ENCODE measurements around the gene SENP5.

The SENP5 gene

GRCh38 chr3:196947136-196947859 lies 79.6 kb downstream of the SENP5 start:
- peak; percentile 32 for DNase-seq (ENCODE audit: low read depth)
- no peak overlapping the region for H3K4me3 ChIP-seq (ENCODE audit: low read depth, low read length)
- TF ChIP-seq, protein P1, sequence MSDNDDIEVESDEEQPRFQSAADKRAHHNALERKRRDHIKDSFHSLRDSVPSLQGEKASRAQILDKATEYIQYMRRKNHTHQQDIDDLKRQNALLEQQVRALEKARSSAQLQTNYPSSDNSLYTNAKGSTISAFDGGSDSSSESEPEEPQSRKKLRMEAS (IDR thresholded peaks at IDR 0.05; ENCODE audit: low read depth, low read length) = no peak
- TF ChIP-seq, protein P2, sequence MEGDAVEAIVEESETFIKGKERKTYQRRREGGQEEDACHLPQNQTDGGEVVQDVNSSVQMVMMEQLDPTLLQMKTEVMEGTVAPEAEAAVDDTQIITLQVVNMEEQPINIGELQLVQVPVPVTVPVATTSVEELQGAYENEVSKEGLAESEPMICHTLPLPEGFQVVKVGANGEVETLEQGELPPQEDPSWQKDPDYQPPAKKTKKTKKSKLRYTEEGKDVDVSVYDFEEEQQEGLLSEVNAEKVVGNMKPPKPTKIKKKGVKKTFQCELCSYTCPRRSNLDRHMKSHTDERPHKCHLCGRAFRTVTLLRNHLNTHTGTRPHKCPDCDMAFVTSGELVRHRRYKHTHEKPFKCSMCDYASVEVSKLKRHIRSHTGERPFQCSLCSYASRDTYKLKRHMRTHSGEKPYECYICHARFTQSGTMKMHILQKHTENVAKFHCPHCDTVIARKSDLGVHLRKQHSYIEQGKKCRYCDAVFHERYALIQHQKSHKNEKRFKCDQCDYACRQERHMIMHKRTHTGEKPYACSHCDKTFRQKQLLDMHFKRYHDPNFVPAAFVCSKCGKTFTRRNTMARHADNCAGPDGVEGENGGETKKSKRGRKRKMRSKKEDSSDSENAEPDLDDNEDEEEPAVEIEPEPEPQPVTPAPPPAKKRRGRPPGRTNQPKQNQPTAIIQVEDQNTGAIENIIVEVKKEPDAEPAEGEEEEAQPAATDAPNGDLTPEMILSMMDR (IDR thresholded peaks at IDR 0.05; ENCODE audit: low read depth, low read length) = peak; percentile 21
- TF ChIP-seq MYC (IDR thresholded peaks at IDR 0.05; ENCODE audit: low read depth, low read length) = no peak

DNA sequence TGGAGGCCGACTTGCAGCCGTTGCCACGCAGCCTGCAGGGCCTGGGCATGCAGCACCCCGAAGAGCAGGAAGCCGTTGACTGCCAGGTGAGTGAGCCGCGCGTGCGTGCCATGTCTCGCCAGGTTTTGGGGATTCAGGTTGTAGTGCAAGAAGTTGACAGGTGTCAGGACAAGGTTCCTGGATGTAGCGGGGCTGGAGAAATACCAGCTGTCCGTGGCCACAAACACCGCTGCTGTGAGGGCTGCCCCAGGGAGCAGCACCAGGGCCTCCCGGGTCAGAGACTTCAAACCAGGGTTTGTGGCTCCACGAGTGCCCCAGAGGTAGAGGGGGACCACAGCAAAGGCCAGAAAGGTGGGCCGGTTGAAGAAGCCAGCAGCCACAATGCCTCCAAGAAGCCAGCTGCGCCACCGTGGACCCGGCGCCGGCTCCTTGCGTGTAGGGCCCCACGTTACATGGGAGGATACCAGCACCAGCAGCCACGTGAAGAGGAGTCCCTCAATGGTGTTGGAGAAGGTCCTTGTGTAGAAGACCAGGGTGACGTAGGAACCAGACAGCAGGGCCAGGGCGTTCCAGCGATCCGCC lies 80.2 kb downstream of the SENP5 start:
- no peak for DNase-seq (ENCODE audit: low read depth)
- no peak for TF ChIP-seq MYC (IDR thresholded peaks at IDR 0.05; ENCODE audit: low read depth, low read length)
- TF ChIP-seq, protein P1 (IDR thresholded peaks at IDR 0.05; ENCODE audit: low read depth, low read length) = no peak
- no peak for TF ChIP-seq POLR2A (IDR thresholded peaks at IDR 0.05; ENCODE audit: extremely low read depth, insufficient read length)
- TF ChIP-seq, protein P2 (IDR thresholded peaks at IDR 0.05; ENCODE audit: low read depth, low read length) = no peak
- H3K4me3 ChIP-seq (ENCODE audit: low read depth, low read length) = no peak overlapping the region

DNA sequence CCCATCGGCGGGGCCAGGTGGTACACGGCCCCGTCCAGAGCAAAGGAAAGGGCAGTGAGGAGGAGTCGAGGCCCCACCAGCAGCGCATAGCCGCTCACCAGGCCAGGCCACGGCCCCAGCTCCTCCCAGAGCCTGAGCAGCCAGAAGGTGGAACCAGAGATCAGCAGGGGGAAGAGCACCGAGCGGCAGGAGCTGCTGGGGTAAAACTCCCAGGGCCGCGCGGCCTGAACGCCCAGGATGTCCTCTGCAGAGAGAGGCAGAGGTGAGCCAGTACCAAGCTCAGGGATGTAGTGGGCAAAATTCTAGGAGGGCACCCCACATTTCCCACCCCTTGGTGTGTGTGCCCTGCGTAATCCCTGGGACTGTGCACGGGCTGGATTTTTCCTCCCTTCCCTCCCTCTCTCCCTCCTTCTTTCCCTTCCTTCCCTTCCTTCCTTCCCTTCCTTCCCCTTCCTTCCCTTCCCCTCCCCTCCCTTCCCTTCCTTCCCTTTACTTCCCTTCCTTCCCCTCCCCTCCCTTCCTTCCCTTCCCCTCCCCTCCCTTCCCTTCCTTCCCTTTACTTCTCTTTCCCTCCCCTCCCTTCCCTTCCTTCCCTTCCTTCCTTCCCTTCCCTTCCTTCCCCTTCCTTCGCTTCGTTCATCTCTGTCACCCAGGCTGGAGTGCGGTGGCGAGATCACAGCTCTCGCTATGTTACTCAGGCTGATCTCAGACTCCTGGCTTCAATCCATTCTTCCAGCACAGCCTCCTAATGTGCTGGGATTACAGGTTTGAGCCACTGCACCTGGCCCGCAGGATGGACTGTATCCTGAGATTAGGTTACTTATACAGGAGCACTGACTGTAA lies 80.9 kb downstream of the SENP5 start:
- H3K4me3 ChIP-seq (ENCODE audit: low read depth, low read length) = no peak overlapping the region
- TF ChIP-seq POLR2A (IDR thresholded peaks at IDR 0.05; ENCODE audit: extremely low read depth, insufficient read length) (no peak), MYC (IDR thresholded peaks at IDR 0.05; ENCODE audit: low read depth, low read length) (no peak)
- TF ChIP-seq, protein P1 (IDR thresholded peaks at IDR 0.05; ENCODE audit: low read depth, low read length) = no peak
- TF ChIP-seq, protein P2 (IDR thresholded peaks at IDR 0.05; ENCODE audit: low read depth, low read length) = peak; percentile 8
- peak; percentile 39 for DNase-seq (ENCODE audit: low read depth)

DNA sequence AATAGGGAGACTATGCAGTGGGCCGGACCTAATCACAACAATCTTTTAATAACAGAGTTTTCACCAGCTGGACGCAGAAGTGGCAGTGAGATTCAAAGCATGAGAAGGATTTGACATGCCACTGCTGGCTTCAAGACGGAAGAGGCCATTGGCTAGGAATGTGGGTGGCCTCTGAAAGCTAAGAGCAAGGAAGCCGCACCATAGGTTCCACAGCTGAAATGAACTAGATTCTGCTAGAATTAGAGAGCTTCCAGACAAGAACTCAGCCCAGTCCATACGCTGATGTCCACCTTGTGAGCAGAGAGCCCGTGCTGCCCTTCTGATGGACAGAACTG lies 81.5 kb downstream of the SENP5 start:
- no peak overlapping the region for H3K4me3 ChIP-seq (ENCODE audit: low read depth, low read length)
- TF ChIP-seq, protein P1 (IDR thresholded peaks at IDR 0.05; ENCODE audit: low read depth, low read length) = no peak
- TF ChIP-seq MYC (IDR thresholded peaks at IDR 0.05; ENCODE audit: low read depth, low read length) = no peak
- TF ChIP-seq, protein P2 (IDR thresholded peaks at IDR 0.05; ENCODE audit: low read depth, low read length) = no peak
- no peak for TF ChIP-seq POLR2A (IDR thresholded peaks at IDR 0.05; ENCODE audit: extremely low read depth, insufficient read length)
- no peak for DNase-seq (ENCODE audit: low read depth)

DNA sequence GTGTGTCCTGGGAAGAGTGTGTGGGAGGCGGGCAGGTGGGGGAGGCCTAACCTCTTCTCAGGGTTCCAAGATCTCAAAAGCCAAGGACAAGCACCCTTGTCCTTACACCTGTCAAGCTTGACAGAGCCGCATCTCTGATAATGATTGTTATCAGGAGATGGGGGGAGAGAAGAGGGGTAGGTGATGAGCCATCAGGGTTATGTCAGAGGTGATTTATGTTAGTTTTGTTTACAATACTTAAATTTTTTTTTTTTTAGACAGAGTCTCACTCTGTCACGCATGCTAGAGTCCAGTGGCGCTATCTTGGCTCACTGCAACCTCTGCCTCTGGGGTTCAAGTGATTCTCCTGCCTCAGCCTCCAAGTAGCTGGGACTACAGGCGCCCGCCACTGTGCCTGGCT lies 82.0 kb downstream of the SENP5 start:
- TF ChIP-seq, protein P2 (IDR thresholded peaks at IDR 0.05; ENCODE audit: low read depth, low read length) = no peak
- no peak for TF ChIP-seq POLR2A (IDR thresholded peaks at IDR 0.05; ENCODE audit: extremely low read depth, insufficient read length)
- TF ChIP-seq, protein P1 (IDR thresholded peaks at IDR 0.05; ENCODE audit: low read depth, low read length) = no peak
- no peak for TF ChIP-seq MYC (IDR thresholded peaks at IDR 0.05; ENCODE audit: low read depth, low read length)
- H3K4me3 ChIP-seq (ENCODE audit: low read depth, low read length) = no peak overlapping the region
- DNase-seq (ENCODE audit: low read depth) = no peak
